ENCODE measurements around the gene CCND3. TPM values are rescaled to one million over a fixed set of nuclear protein-coding genes. Genes with fewer than 3 reads are reported as not detected.

The CCND3 gene
- total and polyA plus RNA-seq, 2 experiments from 2014 or later: 19.7 to 30.9 TPM

- no peaks in the 10 kb centered on the region for H3K36me3 Mint-ChIP-seq (ENCODE audit: low read depth)
- DNase-seq (ENCODE audit: low spot score) (peak; percentile 38), ATAC-seq (no peak)
- Histone ChIP-seq H3F3A (replicated peaks; ENCODE audit: low read depth) (0 out of 2 replicates have a peak, but pooled peaks cover 2% of the 10 kb centered on the region), H4K20me1 (replicated peaks; ENCODE audit: insufficient read depth) (no peaks in the 10 kb centered on the region), H3K79me2 (replicated peaks; ENCODE audit: insufficient read depth) (no peaks in the 10 kb centered on the region), H3K9me2 (ENCODE audit: insufficient read depth) (no peaks in the 10 kb centered on the region), H3K36me3 (ENCODE audit: insufficient read depth) (no peaks in the 10 kb centered on the region), H3K27ac (ENCODE audit: low read depth) (peak overlapping the region; percentile 77), H3K27me3 (ENCODE audit: insufficient read depth) (no peaks in the 10 kb centered on the region), H2AFZ (peak overlapping the region; percentile 6; the same call in 1 of the 2 replicates), H3K4me1 (ENCODE audit: insufficient read depth) (peaks cover 27% of the 10 kb centered on the region), H3K4me2 (peak overlapping the region; percentile 44), H3K4me3 (no peak overlapping the region)
- TF ChIP-seq NANOG (IDR thresholded peaks at IDR 0.05; ENCODE audit: borderline replicate concordance): no peak
- TF ChIP-seq ETS1 (IDR thresholded peaks at IDR 0.05): no peak
- H3K4me1 Mint-ChIP-seq: peaks cover 42% of the 10 kb centered on the region
- H3K27ac Mint-ChIP-seq: peak overlapping the region; percentile 94
- no peaks in the 10 kb centered on the region; the same call in 2 of the 3 replicates for H3K9me3 Mint-ChIP-seq
- no peak overlapping the region for H3K4me3 Mint-ChIP-seq
- peaks cover 9% of the 10 kb centered on the region for H3K27me3 Mint-ChIP-seq (ENCODE audit: insufficient read depth, low read depth, poor library complexity)
These were observed 26.0 kb upstream of the CCND3 start for GRCh38 chr6:41967312-41968287.

- TF ChIP-seq EZH2 (IDR thresholded peaks at IDR 0.05; ENCODE audit: low read depth, unreplicated experiment) (no peak), NANOG (IDR thresholded peaks at IDR 0.05; ENCODE audit: borderline replicate concordance) (no peak), POLR2AphosphoS5 (IDR thresholded peaks at IDR 0.05; ENCODE audit: low read depth) (no peak), ZNF331 (CRISPR knock-in tag; IDR thresholded peaks at IDR 0.05; ENCODE audit: low read depth) (no peak), CTCF (conservative IDR thresholded peaks at IDR 0.05; ENCODE audit: low read depth in 2 of 2) (no peak), ZNF462 (CRISPR knock-in tag; IDR thresholded peaks at IDR 0.05) (no peak), CREB1 (CRISPR knock-in tag; IDR thresholded peaks at IDR 0.05; ENCODE audit: low read depth) (no peak), JUNB (IDR thresholded peaks at IDR 0.05; ENCODE audit: unreplicated experiment) (no peak), EZH2phosphoT487 (IDR thresholded peaks at IDR 0.05; ENCODE audit: unreplicated experiment) (no peak)
- peak overlapping the region; percentile 24; the same call in 1 of the 3 replicates for H3K4me3 Mint-ChIP-seq
- Histone ChIP-seq H3K4me2 (peak overlapping the region; percentile 44; the same call in 1 of the 2 replicates), H3K36me3 (ENCODE audit: insufficient read depth) (no peaks in the 10 kb centered on the region), H3K4me3 (no peak overlapping the region), H3F3A (replicated peaks; ENCODE audit: low read depth) (0 out of 2 replicates have a peak, but pooled peaks cover 2% of the 10 kb centered on the region), H3K4me1 (ENCODE audit: insufficient read depth) (peaks cover 27% of the 10 kb centered on the region), H3K9me2 (ENCODE audit: insufficient read depth) (no peaks in the 10 kb centered on the region), H3K27me3 (ENCODE audit: insufficient read depth) (no peaks in the 10 kb centered on the region), H3K79me2 (replicated peaks; ENCODE audit: insufficient read depth) (no peaks in the 10 kb centered on the region), H2AFZ (no peak overlapping the region), H3K27ac (ENCODE audit: low read depth) (peak overlapping the region; percentile 77), H4K20me1 (replicated peaks; ENCODE audit: insufficient read depth) (no peaks in the 10 kb centered on the region)
- DNase-seq (ENCODE audit: low spot score) (peak; percentile 88), ATAC-seq (peak; percentile 22)
- H3K4me1 Mint-ChIP-seq: peaks cover 42% of the 10 kb centered on the region
- H3K27me3 Mint-ChIP-seq (ENCODE audit: insufficient read depth, low read depth, poor library complexity): peaks cover 9% of the 10 kb centered on the region
- peak overlapping the region; percentile 94 for H3K27ac Mint-ChIP-seq
- H3K36me3 Mint-ChIP-seq (ENCODE audit: low read depth): no peaks in the 10 kb centered on the region
- no peaks in the 10 kb centered on the region; the same call in 2 of the 3 replicates for H3K9me3 Mint-ChIP-seq
These were observed 25.3 kb upstream of the CCND3 start for GRCh38 chr6:41966961-41967311.
